ENCODE results near the gene MYO16.

DNA sequence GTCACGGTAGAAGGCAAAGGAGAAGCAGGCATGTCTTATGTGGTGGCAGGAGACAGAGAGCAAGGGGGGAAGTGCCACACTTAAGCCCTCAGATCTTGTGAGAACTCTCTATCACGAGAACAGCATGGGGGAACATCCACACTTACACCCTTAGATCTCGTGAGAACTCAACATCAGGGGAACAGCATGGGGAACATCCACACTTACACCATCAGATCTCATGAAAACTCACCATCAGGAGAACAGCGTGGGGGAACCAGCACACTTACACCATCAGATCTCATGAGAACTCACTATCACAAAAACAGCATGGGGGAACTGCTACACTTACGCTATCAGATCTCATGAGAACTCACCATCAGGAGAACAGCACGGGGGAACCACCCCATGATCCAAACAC, 445.0 kb downstream of the MYO16 start:
- TF ChIP-seq CTCF (IDR thresholded peaks at IDR 0.05) (no peak), POLR2A (IDR thresholded peaks at IDR 0.05) (no peak), POLR2AphosphoS5 (IDR thresholded peaks at IDR 0.05) (no peak)

Measured in breast epithelium (tissue), 3 donors.